HepG2 (cell line): ENCODE data around the gene FIBP. TPM values are rescaled to one million over a fixed set of nuclear protein-coding genes. Genes with fewer than 3 reads are reported as not detected.

Source experiments
- ATAC-seq: fragments of 200-7000 bp; cut with Tn5 transposase; 3 replicates; pipeline ENCODE4 v1.9.1; 2020; ENCODE audit warnings: mild to moderate bottlenecking, moderate library complexity
- BruUV-seq: library from RNA; stranded (reverse); fragments of 400-500 nt; replicated peaks from 2 replicates; lab custom pipeline; 2021; lab: Mats Ljungman, UMichigan
- CTCF ChIA-PET: fragments of 300-600 bp; formaldehyde crosslinking; extraction: SDS; loops from one replicate; lab custom pipeline; 2021; ENCODE audit warnings: low total read pairs, inconsistent platforms, low intra/inter-chr PET ratio; lab: Yijun Ruan, JAX
- POLR2A ChIA-PET: fragments of 350-600 bp; sonication (Branson Sonifier 250); formaldehyde crosslinking; loops from one replicate; lab custom pipeline; 2020; ENCODE audit warnings: antibody characterized with exemption, inconsistent platforms; lab: Yijun Ruan, JAX
- DNase-seq: peaks from one replicate; pipeline ENCODE4 v3.0.0-alpha.2; 2015; ENCODE audit warnings: low spot score
- FAIRE-seq: peaks from 3 replicates; lab custom pipeline; 2011; peaks lifted over from hg19 to GRCh38; lab: Jason Lieb, UNC
- H2AFZ ChIP-seq: one replicate; pipeline ENCODE4 v1.6.1; 2011; ENCODE audit warnings: low read length, inconsistent platforms
- H3K27ac ChIP-seq: fragments of 300-600 bp; 3 replicates; pipeline ENCODE4 v1.8.0; 2011; ENCODE audit warnings: mixed run types, mild to moderate bottlenecking, mixed read lengths, low read length, inconsistent platforms; ENCODE audit not compliant: insufficient read depth; ENCODE audit errors: extremely low read length
- H3K27me3 ChIP-seq, 2 experiments: fragments of 200-600 bp in 1 of 2; 2 replicates in 1 of 2; 3 replicates in 1 of 2; pipeline versions ENCODE4 v1.6.0 to v1.8.0; 2011; ENCODE audit warnings: low read length in 2 of 2, mild to moderate bottlenecking in 2 of 2, moderate library complexity in 2 of 2, inconsistent platforms in 1 of 2; ENCODE audit not compliant: insufficient read depth in 2 of 2, control insufficient read depth in 1 of 2
- H3K36me3 ChIP-seq, 2 experiments: fragments of 200-600 bp in 1 of 2; replicated peaks in 1 of 2; 2 replicates in 1 of 2; 3 replicates in 1 of 2; pipeline versions ENCODE4 v1.5.1 to v1.8.0; 2011; ENCODE audit warnings: low read length in 2 of 2, inconsistent platforms in 1 of 2; ENCODE audit not compliant: insufficient read depth in 2 of 2, control insufficient read depth in 1 of 2
- H3K4me1 ChIP-seq: 2 replicates; pipeline ENCODE4 v1.5.1; 2012; ENCODE audit warnings: low read length, inconsistent platforms; ENCODE audit not compliant: insufficient read depth
- H3K4me2 ChIP-seq: 2 replicates; pipeline ENCODE4 v1.6.0; 2011; ENCODE audit warnings: low read depth, low read length, inconsistent platforms
- H3K4me3 ChIP-seq, 3 experiments: fragments of 200-600 bp in 1 of 3; sonication (generic), shearing (Covaris generic) in 1 of 3; replicated peaks in 1 of 3; 2 replicates each; pipeline ENCODE4 v1.5.1; 2011 to 2016; ENCODE audit warnings: low read length in 3 of 3, inconsistent platforms in 2 of 3, low read depth in 2 of 3, mild to moderate bottlenecking in 2 of 3, control low read depth in 1 of 3, mixed read lengths in 1 of 3; ENCODE audit not compliant: insufficient read depth in 1 of 3
- H3K79me2 ChIP-seq: one replicate; pipeline ENCODE4 v1.6.1; 2011; ENCODE audit warnings: low read length, inconsistent platforms; ENCODE audit not compliant: insufficient read depth
- H3K9ac ChIP-seq: 2 replicates; pipeline ENCODE4 v1.6.0; 2011; ENCODE audit warnings: mild to moderate bottlenecking, low read depth, low read length, inconsistent platforms; ENCODE audit not compliant: insufficient read depth
- H3K9me3 ChIP-seq: 2 replicates; pipeline ENCODE4 v1.5.1; 2012; ENCODE audit warnings: mild to moderate bottlenecking, low read length
- H4K20me1 ChIP-seq: 2 replicates; pipeline ENCODE4 v1.6.0; 2011; ENCODE audit warnings: inconsistent platforms, mild to moderate bottlenecking, low read length, moderate library complexity; ENCODE audit not compliant: insufficient read depth
- AGO2 ChIP-seq: fragments of 200-400 bp; formaldehyde crosslinking; optimal IDR thresholded peaks from 2 replicates; pipeline ENCODE3; 2017; ENCODE audit warnings: mild to moderate bottlenecking, low read depth, low read length, moderate library complexity
- RBFOX2 ChIP-seq: fragments of 200-400 bp; formaldehyde crosslinking; IDR thresholded peaks from 2 replicates; pipeline ENCODE4 v1.6.1; 2017; ENCODE audit warnings: low read depth, mild to moderate bottlenecking, low read length
- ZMYM3 ChIP-seq: sonication (generic); formaldehyde crosslinking; IDR thresholded peaks from 2 replicates; pipeline ENCODE4 v1.5.1; 2020; ENCODE audit warnings: mild to moderate bottlenecking, missing genetic modification reagents
- ZNF674 ChIP-seq: sonication (generic); formaldehyde crosslinking; IDR thresholded peaks from 2 replicates; pipeline ENCODE4 v1.5.0; 2020; ENCODE audit warnings: low read depth, mild to moderate bottlenecking, missing genetic modification reagents
- ZNF720 ChIP-seq: sonication (generic); formaldehyde crosslinking; IDR thresholded peaks from 2 replicates; pipeline ENCODE4 v1.4.0; 2020; ENCODE audit warnings: missing genetic modification reagents
- ZNF770 ChIP-seq: sonication (generic); formaldehyde crosslinking; IDR thresholded peaks from 2 replicates; pipeline ENCODE4 v1.5.0; 2020; ENCODE audit warnings: mild to moderate bottlenecking, missing genetic modification reagents
- ZNF781 ChIP-seq: sonication (generic); formaldehyde crosslinking; IDR thresholded peaks from 2 replicates; pipeline ENCODE4 v1.5.1; 2020; ENCODE audit warnings: borderline replicate concordance, mild to moderate bottlenecking, missing genetic modification reagents; ENCODE audit errors: not compliant biosample characterization
- WGBS: methylation state at CpG from one replicate; pipeline ENCODE4 v1.1.6; 2017; ENCODE audit warnings: low lambda C conversion rate; 5-methylcytosine and 5-hydroxymethylcytosine counted together
- in situ Hi-C: cut with HindIII; loops from 2 replicates; pipeline ENCODE4 v1.10.0; 2017; ENCODE audit warnings: low pct_unique_long_range_greater_than_20kb; ENCODE audit not compliant: extremely low pct_ligation_motif_present
- intact Hi-C: fragments of 100-400 bp; cut with micrococcal nuclease; formaldehyde crosslinking; loops from one replicate; pipeline ENCODE4 v1.10.0; 2022; ENCODE audit not compliant: unreplicated experiment
- polyA plus RNA-seq, 8 experiments: library from polyadenylated mRNA; depleted of rRNA in 3 of 8; stranded (reverse) in 7 of 8; unstranded in 1 of 8; fragments of >200 nt; fragmentation: Illumina TruSeq in 4 of 8; extraction: Trizol in 4 of 8; gene quantifications; 2 replicates each; pipeline versions ENCODE4 v1.2.1 to v1.2.3, GENCODE V29; 2011 to 2016; ENCODE audit warnings: low read depth in 4 of 8, missing spikeins in 1 of 8, mixed read lengths in 1 of 8; ENCODE audit not compliant: insufficient read depth in 1 of 8
- total RNA-seq, 5 experiments: library from RNA; depleted of rRNA; stranded (reverse); fragments of >200 nt; fragmentation: Illumina TruSeq; extraction: Trizol; gene quantifications; 2 replicates each; pipeline ENCODE4 v1.2.3, GENCODE V29; 2016; ENCODE audit warnings: low read depth in 1 of 5

The FIBP gene
- total and polyA plus RNA-seq, 2 of the 13 experiments (the other 11 are each of a cell fraction or from before 2014, with no cell fraction given), result 42.9 to 62.1 TPM

DNA sequence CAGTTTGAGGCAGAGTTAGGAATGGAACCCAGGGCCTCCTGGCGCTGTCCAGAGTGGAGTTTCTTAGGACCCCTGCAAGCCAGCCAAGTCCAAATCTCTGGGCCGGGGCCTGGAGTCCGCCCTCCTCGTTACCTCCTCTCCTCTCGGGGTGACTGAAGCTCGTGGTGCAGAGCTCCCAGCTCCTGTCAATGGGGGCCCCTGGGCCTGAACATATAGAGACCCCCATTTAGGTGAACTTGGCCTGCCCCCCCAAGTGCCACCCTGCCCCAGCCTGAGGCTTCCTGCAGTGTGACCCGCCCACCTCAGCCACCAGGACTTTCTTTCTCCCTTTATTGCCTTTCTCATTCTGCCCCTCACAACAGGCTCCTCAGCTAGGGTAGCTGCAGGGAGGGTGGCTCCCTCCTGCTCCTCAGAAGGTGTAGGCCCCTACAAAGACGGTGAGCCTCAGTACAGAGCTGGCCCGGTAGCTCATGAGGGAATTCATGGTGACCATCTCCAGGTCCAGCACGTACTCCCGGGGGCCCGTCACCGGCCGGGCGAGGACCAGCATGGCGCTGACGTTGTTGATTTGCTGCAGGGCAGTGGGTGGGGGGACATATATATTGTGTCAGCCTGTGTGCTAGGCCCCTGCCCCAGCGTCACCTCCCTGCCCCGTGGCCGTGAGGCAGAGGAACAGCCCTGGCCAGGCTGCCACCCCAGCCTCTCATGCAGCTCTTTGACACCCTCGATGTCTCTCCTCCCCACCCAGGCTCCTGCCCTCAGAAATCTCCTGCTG is 21.6 kb downstream of the FIBP start:
- Histone ChIP-seq H3K79me2 (peaks cover 2% of the 10 kb centered on the region), H3K4me2 (no peak overlapping the region), H3K9me3 (no peaks in the 10 kb centered on the region), H3K4me3 (no peak overlapping the region), H3K27ac (no peak overlapping the region), H3K4me1 (peaks cover 27% of the 10 kb centered on the region), H2AFZ (no peak overlapping the region), H4K20me1 (no peaks in the 10 kb centered on the region), H3K36me3 (peaks cover 14 to 51% of the 10 kb centered on the region in 2 experiments; a peak in 4 of 5 replicates), H3K9ac (no peak overlapping the region), H3K27me3 (no peaks in the 10 kb centered on the region)
- in situ Hi-C loops (no loop called here), intact Hi-C loops (no loop called here)
- ChIA-PET CTCF (no interaction called here), POLR2A (interaction anchor here (1.2 to 8.9 kb wide), 2 partner anchors 7 to 24 kb away, joined by 3 to 81 read pairs; partner anchors contain the start of genes CCDC85B, CFL1 and MUS81)
- WGBS, result 95% methylated on average over 15 of the region's 21 CpGs
- no peak for FAIRE-seq
- DNase-seq, result no peak
- TF ChIP-seq RBFOX2 (peak; percentile 57; the same call in 1 of the 2 replicates), ZNF781 (CRISPR knock-in tag) (no peak), AGO2 (peak; percentile 73)
- no peak for ATAC-seq
- BruUV-seq, result no TSS peak

GRCh38 chr11:65865550-65866172 is 22.6 kb downstream of the FIBP start:
- no peak overlapping the region for H3K4me3 ChIP-seq
- H2AFZ ChIP-seq, result no peak overlapping the region
- H3K4me1 ChIP-seq, result peaks cover 22% of the 10 kb centered on the region
- H3K79me2 ChIP-seq, result peaks cover 10% of the 10 kb centered on the region
- no peak overlapping the region for H3K9ac ChIP-seq
- BruUV-seq, result no TSS peak
- intact Hi-C loops, result no loop called here
- H3K9me3 ChIP-seq, result no peaks in the 10 kb centered on the region
- no peak overlapping the region for H3K4me2 ChIP-seq
- DNase-seq (no peak), FAIRE-seq (no peak), ATAC-seq (no peak)
- no peak overlapping the region for H3K27ac ChIP-seq
- H3K27me3 ChIP-seq, result no peaks in the 10 kb centered on the region
- ChIA-PET POLR2A (interaction anchor here (1.2 kb wide), 1 partner anchor 25 kb away, joined by 3 read pairs; the partner anchor contains the start of gene CCDC85B), CTCF (no interaction called here)
- H4K20me1 ChIP-seq, result no peaks in the 10 kb centered on the region
- peaks cover 14 to 51% of the 10 kb centered on the region in 2 experiments; a peak in 4 of 5 replicates for H3K36me3 ChIP-seq
- in situ Hi-C loops, result no loop called here
- 98% methylated on average over 5 of the region's 9 CpGs for WGBS
- no peak for TF ChIP-seq ZMYM3 (CRISPR knock-in tag)
- no peak for TF ChIP-seq ZNF770 (CRISPR knock-in tag)
- TF ChIP-seq ZNF720 (CRISPR knock-in tag), result no peak
- TF ChIP-seq ZNF674 (CRISPR knock-in tag), result no peak
